Measurements from ENCODE around the gene SIPA1L3. TPM values are rescaled to one million over a fixed set of nuclear protein-coding genes. Genes with fewer than 3 reads are reported as not detected.
A peak's percentile ranks its signal among the peaks of the same experiment; 100 is the strongest.

The SIPA1L3 gene
- total and polyA plus RNA-seq, 8 donors, result 19.7 to 44.8 (median 25.8) TPM

DNA sequence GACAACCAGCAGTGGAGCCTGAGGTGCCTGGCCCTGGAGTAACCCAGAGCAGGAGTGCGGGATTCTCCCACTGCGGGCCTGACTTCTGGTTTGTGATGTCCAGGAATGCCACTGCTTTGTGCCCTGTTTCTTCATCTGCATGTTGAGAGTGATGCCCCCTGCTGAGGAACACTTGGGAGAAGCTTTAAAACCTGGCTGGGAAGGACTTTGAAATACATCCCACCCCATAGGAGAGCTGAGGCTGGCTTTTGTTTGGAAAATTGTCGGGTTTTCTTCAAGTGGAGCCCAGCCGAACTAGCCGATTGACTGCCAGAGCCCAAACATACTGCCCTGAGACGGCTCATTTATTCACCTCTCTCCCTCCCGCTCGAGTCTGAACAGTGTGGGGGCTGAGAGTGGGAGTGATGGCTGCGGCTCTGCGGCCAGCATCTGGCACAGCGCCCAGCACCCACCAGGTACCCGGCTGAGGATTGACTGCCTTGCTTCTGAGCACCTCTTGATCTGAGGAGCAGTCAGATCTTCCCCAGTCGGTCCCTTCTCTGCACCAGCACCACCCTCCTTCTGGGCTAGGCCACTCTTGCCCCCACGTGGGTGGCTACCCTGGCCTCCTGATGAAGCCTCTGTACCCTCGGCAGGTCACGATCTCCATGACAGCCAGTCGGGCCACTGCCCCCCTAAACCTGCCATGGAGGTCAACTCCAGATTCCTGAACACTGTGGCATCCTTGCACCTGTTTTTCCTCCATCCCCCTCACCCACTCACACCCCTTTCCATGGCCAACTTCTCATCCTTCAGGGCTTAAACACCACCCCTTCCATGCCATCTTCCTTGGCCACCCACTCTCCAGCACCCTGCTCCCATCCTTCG, 148.9 kb downstream of the SIPA1L3 start:
- no peaks in the 10 kb centered on the region for H3K9me3 ChIP-seq
- no peak overlapping the region for H3K4me3 ChIP-seq
- no peaks in the 10 kb centered on the region for H3K36me3 ChIP-seq
- no peak for ATAC-seq
- H3K4me1 ChIP-seq, result peaks cover 0 to 13% (median 0%) of the 10 kb centered on the region in 3 donors
- intact Hi-C loops (cut with DNase I), result no loop called here
- no peak for FAIRE-seq
- TF ChIP-seq, protein P1, sequence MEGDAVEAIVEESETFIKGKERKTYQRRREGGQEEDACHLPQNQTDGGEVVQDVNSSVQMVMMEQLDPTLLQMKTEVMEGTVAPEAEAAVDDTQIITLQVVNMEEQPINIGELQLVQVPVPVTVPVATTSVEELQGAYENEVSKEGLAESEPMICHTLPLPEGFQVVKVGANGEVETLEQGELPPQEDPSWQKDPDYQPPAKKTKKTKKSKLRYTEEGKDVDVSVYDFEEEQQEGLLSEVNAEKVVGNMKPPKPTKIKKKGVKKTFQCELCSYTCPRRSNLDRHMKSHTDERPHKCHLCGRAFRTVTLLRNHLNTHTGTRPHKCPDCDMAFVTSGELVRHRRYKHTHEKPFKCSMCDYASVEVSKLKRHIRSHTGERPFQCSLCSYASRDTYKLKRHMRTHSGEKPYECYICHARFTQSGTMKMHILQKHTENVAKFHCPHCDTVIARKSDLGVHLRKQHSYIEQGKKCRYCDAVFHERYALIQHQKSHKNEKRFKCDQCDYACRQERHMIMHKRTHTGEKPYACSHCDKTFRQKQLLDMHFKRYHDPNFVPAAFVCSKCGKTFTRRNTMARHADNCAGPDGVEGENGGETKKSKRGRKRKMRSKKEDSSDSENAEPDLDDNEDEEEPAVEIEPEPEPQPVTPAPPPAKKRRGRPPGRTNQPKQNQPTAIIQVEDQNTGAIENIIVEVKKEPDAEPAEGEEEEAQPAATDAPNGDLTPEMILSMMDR (IDR thresholded peaks at IDR 0.05), result no peak
- H3K27me3 ChIP-seq, result no peaks in the 10 kb centered on the region
- WGBS, 2 donors, result 80 to 81% methylated on average over 18 of the region's 18 CpGs
- no peak for DNase-seq
- no peak overlapping the region for H3K27ac ChIP-seq

DNA sequence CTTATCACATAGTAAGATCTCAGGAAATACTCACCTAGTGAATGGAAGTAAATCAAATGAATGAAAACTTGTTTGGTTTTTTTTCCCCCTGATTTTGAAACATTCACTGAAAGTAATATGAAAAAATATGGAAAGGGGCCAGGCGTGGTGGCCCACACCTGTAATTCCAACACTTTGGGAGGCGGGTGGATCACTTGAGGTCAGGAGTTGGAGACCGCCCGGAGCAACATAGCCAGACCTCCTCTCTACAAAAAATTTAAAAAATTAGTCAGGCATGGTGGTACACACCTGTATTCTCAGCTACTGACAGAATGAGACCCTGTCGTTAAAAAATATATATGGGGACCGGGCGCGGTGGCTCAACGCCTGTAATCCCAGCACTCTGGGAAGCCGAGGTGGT, 149.6 kb downstream of the SIPA1L3 start:
- TF ChIP-seq, protein P1 (IDR thresholded peaks at IDR 0.05), result no peak
- H3K27ac ChIP-seq, result no peak overlapping the region
- no peaks in the 10 kb centered on the region for H3K9me3 ChIP-seq
- no peak overlapping the region for H3K4me3 ChIP-seq
- H3K27me3 ChIP-seq, result no peaks in the 10 kb centered on the region
- intact Hi-C loops (cut with DNase I), result no loop called here
- DNase-seq (no peak), ATAC-seq (no peak), FAIRE-seq (no peak)
- H3K4me1 ChIP-seq, result peaks cover 0 to 13% (median 0%) of the 10 kb centered on the region in 3 donors
- 92 to 96% methylated on average over 10 of the region's 10 CpGs for WGBS, 2 donors
- no peaks in the 10 kb centered on the region for H3K36me3 ChIP-seq

DNA sequence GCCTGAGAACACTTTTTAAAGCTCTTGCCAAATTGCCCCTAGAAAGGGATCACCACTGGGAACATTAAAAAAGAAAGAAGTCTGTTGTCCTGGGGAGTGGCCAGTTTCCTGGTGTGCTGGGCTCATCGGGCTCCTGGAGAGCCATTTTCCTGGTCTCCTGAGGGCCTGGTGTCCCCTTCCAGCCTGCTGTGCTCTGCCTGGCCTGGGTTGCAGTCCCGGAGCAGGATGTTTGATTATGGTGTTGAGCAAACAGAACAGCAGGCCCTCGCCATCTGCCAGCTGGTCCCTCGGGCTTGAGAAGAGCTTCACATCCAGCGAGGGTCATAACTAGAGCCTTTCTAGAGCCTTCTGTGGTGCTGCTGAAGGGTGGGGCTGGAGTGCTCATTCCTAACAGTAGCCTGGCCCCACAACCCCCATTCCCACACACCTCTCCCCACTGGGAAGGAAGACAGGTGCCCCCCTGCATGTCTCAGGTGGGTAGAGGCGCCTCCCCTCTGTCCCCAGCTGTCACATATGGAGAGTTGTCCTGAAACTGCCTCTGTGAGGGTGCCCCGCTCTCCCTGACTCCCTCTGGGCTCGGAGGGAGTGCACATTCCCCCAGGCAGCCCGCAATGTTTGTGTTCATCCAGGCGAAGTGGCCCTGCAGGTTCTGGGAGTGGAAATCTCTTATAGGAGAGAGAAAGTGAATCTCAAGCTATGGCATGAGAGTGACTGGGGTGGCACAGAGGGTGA, 151.1 kb downstream of the SIPA1L3 start:
- TF ChIP-seq, protein P1 (IDR thresholded peaks at IDR 0.05), result no peak
- Histone ChIP-seq H3K27me3 (no peaks in the 10 kb centered on the region), H3K4me1 (peaks cover 0 to 20% (median 0%) of the 10 kb centered on the region in 3 donors), H3K36me3 (no peaks in the 10 kb centered on the region), H3K9me3 (no peaks in the 10 kb centered on the region), H3K4me3 (no peak overlapping the region), H3K27ac (peak overlapping the region in 3 of 4 donors; percentile 31 to 65 (median 62))
- intact Hi-C loops (cut with DNase I), result no loop called here
- peak; percentile 50 to 88 (median 64) for DNase-seq
- peak; percentile 83 to 91 (median 86) for ATAC-seq
- FAIRE-seq, result no peak
- 29 to 33% methylated on average over 10 of the region's 10 CpGs for WGBS, 2 donors

DNA sequence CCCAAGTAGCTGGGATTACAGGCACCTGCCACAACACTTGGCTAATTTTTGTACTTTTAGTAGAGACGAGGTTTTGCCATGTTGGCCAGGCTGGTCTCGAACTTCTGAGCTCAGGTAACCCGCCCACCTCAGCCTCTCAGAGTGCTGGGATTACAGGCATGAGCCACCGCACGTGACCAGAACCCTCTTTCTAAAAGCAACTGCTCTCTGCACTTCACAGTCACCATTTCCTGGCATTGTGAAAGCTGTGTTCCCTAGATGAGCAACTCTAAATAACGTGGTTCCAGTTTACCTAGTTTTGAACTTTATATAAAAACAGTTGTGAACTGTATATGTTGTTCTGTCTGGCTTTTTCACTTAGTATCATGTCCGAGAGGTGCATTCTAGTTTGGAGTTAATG, 152.9 kb downstream of the SIPA1L3 start:
- TF ChIP-seq, protein P1 (IDR thresholded peaks at IDR 0.05), result no peak
- FAIRE-seq (no peak), ATAC-seq (peak in 1 of 4 donors; percentile 17), DNase-seq (no peak)
- no peaks in the 10 kb centered on the region for H3K9me3 ChIP-seq
- peaks cover 0 to 24% (median 0%) of the 10 kb centered on the region in 3 donors for H3K4me1 ChIP-seq
- no peak overlapping the region for H3K4me3 ChIP-seq
- WGBS, 2 donors, result 85 to 88% methylated on average over 7 of the region's 7 CpGs
- intact Hi-C loops (cut with DNase I), result no loop called here
- no peaks in the 10 kb centered on the region for H3K27me3 ChIP-seq
- peak overlapping the region in 1 of 4 donors; percentile 17 for H3K27ac ChIP-seq
- no peaks in the 10 kb centered on the region for H3K36me3 ChIP-seq

All from pancreas (tissue), 10 donors.